Dermis microvascular lymphatic vessel endothelial cell (primary cell): ENCODE data around the gene SLC1A2. TPM values are rescaled to one million over a fixed set of nuclear protein-coding genes. Genes with fewer than 3 reads are reported as not detected.
A peak's percentile ranks its signal among the peaks of the same experiment; 100 is the strongest.

Source experiments
- DNase-seq, 2 donors: peaks; one replicate each; pipeline versions ENCODE4 v3.0.0 to v3.0.0-alpha.2; 2010; ENCODE audit warnings: low read depth in 2 of 2
- total RNA-seq: library from RNA; depleted of rRNA; stranded (reverse); fragments of >200 nt; gene quantifications from 2 replicates; pipeline ENCODE4 v1.2.1, GENCODE V29; 2014

SLC1A2 gene
- total RNA-seq, 1 donor from 2014 or later = not detected

DNA sequence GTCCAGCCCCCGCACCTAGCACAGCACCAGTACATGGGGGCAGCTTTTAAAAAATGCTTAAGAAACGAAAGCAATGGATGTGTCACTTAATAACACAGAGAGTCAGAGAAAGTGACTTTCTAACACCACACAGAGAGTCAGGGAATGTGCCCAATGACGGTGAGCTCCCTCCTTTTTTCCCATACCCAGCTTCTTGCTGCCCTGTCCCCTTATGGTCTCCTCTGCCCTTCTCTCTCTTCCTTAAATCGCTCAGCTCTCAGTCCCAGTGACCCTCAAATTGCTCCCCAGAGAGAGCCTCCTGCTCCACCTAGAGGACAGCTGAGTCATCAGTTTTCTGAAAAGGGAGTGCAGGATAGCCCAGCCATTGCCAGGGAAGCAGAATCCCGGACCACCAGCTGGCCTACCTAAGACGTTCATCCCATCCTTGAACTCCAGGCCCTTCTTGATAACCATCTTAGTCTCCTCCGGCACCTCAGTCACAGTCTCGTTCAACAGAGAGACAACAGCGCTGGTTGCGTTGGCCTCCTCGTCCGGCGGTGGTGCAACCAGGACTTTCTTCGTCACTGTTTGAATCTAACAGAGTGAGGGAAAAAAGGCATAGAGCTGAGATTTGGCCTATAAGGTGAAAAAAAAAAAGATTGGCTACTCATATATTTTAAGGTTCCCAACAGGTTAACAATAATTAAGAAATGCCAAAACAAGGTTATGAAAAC, 113.5 kb downstream of the SLC1A2 start:
- DNase-seq = peak in 1 of 2 donors; percentile 8

- DNase-seq = no peak
These were observed 114.4 kb downstream of the SLC1A2 start for GRCh38 chr11:35304900-35305460.

GRCh38 chr11:35304386-35304775, 115.0 kb downstream of the SLC1A2 start:
- no peak for DNase-seq

- DNase-seq = no peak
These were observed 115.6 kb downstream of the SLC1A2 start for GRCh38 chr11:35303596-35304385.

DNA sequence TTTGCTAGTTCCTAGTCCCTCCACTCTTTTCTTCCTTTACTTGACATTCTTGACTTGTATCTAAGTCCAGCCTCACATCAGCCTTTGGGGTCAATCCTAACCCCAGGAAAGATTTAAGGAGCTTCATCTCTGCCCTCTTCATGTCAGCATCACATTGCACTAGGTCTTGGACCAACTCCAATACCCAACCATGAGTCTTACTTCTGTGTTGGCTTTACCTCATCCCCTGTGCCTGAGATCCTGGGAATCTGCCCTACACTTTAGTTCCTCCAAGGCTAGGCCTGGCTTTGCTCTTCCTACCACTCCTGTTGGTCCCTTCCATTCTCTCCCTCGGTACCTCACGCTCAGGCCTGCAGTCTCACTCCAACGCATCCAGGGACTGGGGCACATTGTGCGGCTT, 117.0 kb downstream of the SLC1A2 start:
- DNase-seq = no peak

DNA sequence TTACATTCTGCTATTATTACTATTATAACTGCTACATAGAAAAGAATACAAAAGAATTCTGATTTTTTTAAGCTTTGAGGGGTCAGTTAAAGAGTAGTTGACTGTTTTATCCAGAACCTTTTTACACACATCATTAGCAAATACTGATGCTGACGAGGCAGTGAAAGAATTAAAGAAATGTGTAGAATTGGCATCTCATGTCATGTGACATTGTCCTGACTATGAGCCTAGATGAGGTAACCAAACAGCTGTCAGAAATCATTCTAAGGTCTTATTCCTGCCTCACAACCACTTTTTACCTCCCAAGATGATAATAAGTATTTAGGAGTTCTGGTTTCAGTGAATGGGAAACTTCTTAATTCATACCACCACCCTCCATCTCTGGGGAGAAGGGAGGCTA, 121.0 kb downstream of the SLC1A2 start:
- no peak for DNase-seq

- DNase-seq = no peak
These were observed 123.6 kb downstream of the SLC1A2 start for GRCh38 chr11:35295751-35296150.

DNA sequence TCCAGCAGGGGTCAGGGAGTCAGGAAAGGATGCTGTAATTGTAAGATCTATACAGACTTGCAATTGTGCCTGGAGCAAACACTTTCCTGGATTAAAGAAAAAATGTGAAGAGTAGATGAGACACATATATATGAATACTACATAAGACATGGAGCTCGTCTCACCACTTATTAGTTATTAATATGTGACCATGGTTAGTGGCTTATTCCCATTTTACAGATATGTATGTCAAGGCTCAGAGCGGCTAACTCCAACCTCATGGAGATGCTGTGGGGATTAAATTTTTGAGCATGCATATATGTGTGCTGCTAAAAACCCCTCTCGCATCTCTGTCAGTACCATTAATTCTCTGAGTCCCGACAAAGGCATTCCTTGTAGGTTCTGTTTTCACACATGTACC, 125.7 kb downstream of the SLC1A2 start:
- no peak for DNase-seq

DNA sequence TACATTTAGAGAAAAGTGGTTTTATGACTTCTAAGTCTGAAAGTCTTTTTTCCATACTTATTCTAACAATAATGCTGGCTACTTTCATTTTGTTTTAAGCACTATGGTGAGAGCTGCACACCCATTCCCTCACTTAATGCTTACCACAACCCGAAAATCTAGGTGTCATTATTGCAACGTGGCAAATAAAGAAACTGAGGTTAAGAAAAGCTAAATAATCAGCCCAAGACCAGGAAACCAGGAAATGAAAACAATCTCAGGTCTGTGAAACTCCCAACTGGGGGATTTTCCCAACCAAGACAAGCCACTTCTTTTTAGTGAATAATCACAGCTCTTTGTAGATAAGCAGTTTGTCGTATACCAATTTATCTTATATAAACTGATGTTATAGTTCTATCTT, 126.3 kb downstream of the SLC1A2 start:
- no peak for DNase-seq

DNA sequence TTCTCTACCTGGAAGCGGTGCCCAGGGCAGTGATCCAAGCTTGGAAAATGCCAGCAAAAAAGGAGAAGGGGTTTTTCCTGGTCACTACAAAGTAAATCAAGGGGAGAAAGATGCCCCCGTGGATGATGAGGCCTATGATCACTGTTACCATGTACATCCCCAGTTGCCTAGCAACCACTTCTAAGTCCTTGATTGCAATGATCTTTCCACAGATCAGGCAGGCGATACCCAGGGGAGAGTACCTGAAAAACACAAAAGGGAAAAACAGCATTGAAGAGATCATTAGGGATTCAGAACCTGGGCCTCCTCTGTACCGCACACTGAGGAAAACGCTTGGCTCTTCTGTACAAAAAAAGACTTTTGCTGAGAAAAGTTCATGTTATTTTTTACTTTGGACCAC, 127.1 kb downstream of the SLC1A2 start:
- no peak for DNase-seq

DNA sequence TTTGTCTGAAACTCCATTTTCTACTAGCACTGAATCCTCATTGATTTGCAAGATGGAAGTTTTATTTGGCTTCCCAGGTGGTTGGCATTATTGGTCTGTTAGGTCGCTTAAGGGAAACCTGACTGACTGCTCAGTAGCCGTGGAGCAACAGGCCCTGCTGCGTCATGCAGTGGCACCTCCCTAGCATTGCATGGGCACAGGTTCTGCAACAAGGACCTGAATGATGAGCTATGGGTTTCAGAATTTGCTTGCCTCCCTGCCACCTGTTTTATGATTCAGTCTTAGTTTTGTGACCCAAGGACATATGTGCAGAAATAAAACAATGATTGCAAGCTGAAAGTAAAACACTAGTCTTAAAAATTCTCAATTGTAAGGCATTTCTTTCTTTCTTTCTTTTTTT, 128.5 kb downstream of the SLC1A2 start:
- no peak for DNase-seq

DNA sequence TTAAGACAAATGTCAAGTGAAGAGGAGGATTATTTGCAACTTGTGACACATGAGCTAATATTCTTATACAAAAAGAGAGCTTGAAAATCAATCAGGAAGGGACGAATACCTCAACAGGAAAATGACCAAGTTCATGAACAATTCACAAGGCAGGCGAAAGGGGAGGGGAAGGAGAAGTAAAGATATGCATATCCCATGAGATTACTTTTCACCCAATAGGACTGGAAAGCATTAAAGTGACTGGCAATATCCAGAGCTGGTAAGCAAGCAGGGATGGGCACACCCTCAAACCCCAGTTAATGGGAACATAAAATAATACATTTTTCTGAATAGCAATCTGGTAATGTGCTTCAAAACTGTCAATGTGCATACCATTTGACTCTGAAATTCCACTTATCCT, 129.5 kb downstream of the SLC1A2 start:
- peak in 1 of 2 donors; percentile 12 for DNase-seq

DNA sequence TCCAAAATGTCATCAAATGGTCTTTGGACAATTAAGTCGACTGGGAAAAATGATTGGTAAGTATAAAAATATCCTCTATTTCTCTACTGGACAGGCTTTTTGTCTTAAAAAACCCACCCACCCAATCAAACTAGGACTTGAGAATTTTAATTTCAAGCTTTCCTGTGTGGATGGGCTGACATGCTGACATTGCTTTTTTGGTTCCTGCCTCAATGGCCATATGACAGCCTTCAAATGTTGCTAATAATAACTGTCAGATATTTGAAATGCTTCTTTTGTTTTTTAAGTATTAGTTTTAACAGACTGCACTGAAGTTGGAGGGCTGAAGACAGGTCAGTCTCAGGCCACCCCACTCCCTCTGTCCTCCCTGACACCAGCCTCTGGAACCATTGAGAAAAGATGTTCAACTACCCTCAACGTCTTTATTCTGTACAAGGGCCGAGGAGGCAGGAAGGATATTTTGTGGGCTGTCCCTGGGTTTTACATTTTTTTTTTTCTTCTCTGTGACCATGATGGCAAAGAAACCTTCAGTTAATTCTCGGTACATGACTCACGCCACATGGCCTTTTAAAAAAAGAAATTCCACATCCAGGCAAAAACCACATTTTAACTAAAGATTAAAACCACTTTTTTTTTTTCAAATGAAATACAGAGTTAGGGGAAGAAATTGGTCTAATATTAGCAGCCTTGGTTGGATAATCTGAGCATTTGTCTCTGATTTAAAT, 130.4 kb downstream of the SLC1A2 start:
- no peak for DNase-seq

DNA sequence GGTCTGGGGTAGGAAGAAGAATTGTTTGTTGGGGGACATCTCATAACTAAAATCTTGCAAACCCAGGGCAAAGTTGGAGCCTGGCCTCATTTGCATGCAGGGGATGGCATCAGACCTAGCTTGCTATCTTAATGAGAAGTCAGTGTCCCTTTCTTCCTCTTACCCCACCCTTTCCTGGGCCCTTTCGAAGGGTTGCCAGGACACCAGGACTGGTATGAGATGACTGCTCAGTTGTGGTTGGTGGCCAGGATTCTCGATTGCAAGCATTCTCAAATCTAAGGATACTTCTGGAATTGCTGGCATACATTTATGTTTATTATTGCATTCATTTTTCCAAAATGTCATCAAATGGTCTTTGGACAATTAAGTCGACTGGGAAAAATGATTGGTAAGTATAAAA, 131.0 kb downstream of the SLC1A2 start:
- DNase-seq = no peak

- no peak for DNase-seq
These were observed 131.9 kb downstream of the SLC1A2 start for GRCh38 chr11:35287344-35287890.

DNA sequence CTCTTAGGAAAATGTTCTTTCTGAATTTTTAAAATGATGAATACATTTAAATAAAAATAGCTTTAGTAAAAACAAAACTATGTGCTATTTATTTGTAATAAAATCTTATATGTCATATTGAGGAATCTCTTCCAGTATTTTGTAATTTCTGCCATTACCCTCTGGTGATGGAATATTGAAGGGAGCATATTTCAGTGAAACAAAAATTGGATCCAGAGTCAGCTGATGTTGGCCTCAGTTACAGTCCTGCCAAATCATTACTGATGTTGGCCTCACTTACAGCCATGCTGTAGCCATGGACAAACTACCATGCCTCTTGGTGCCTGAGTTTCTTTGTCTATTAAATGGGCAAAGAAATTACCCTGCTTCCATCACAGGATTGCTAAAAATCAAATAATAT, 133.2 kb downstream of the SLC1A2 start:
- no peak for DNase-seq

GRCh38 chr11:35285471-35285870, 133.9 kb downstream of the SLC1A2 start:
- DNase-seq = no peak

GRCh38 chr11:35282221-35282882, 137.0 kb downstream of the SLC1A2 start:
- DNase-seq = no peak

- DNase-seq = no peak
These were observed 138.1 kb downstream of the SLC1A2 start for GRCh38 chr11:35281169-35281688.

- no peak for DNase-seq
These were observed 138.6 kb downstream of the SLC1A2 start for GRCh38 chr11:35280727-35281126.

DNA sequence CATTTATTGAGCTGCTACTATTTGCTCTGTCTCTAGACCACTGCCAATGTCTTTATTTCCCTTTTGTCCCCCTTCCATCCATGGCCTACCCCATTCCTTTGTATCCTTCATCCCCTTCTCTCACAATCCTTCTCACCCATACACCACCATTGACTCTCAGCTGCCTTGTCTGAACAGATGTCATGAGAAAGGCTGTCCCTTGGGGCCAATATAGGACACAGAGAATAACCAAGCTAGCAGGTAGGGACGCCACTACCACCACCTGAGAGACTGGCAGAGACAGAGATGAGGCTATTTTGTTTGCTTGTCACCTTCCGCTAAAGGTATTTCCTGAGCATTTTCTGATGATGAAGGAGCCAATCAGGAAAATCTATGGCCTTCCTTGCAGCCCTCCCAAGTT, 141.5 kb downstream of the SLC1A2 start:
- DNase-seq = no peak
